Osteocyte (in vitro differentiated cells): ENCODE results near the gene NENF. TPM values are rescaled to one million over a fixed set of nuclear protein-coding genes. Genes with fewer than 3 reads are reported as not detected.

ENCODE experiments used
- DNase-seq: peaks from one replicate; pipeline ENCODE4 v3.0.0; 2021; ENCODE audit warnings: mixed read lengths; ENCODE audit not compliant: unreplicated experiment; ENCODE audit errors: extremely low spot score
- H3K27ac Mint-ChIP-seq: one replicate; pipeline ENCODE4 v1.8.0; 2021; ENCODE audit warnings: mild to moderate bottlenecking, mixed read lengths; ENCODE audit not compliant: unreplicated experiment
- H3K27me3 Mint-ChIP-seq: one replicate; pipeline ENCODE4 v1.8.0; 2021; ENCODE audit warnings: mixed read lengths; ENCODE audit not compliant: unreplicated experiment
- H3K36me3 Mint-ChIP-seq: one replicate; pipeline ENCODE4 v1.8.0; 2021; ENCODE audit warnings: mixed read lengths; ENCODE audit not compliant: unreplicated experiment
- H3K4me1 Mint-ChIP-seq: one replicate; pipeline ENCODE4 v1.8.0; 2021; ENCODE audit warnings: mixed read lengths; ENCODE audit not compliant: unreplicated experiment
- H3K4me3 Mint-ChIP-seq: one replicate; pipeline ENCODE4 v1.8.0; 2021; ENCODE audit warnings: mild to moderate bottlenecking, moderate library complexity, mixed read lengths; ENCODE audit not compliant: unreplicated experiment
- H3K9me3 Mint-ChIP-seq: one replicate; pipeline ENCODE4 v1.8.0; 2021; ENCODE audit warnings: mixed read lengths; ENCODE audit not compliant: unreplicated experiment
- total RNA-seq: library from RNA; stranded (reverse); gene quantifications from 2 replicates; pipeline ENCODE4 v1.2.1, GENCODE V29; 2021
- TF ChIP-seq, protein P1 (sequence below): fragments of 200-600 bp; sonication (generic); IDR thresholded peaks from 2 replicates; pipeline ENCODE4 v1.5.0; 2021; ENCODE audit warnings: antibody characterized with exemption, mild to moderate bottlenecking, moderate library complexity

NENF gene
- total RNA-seq, 1 donor from 2014 or later = 55.9 TPM

DNA sequence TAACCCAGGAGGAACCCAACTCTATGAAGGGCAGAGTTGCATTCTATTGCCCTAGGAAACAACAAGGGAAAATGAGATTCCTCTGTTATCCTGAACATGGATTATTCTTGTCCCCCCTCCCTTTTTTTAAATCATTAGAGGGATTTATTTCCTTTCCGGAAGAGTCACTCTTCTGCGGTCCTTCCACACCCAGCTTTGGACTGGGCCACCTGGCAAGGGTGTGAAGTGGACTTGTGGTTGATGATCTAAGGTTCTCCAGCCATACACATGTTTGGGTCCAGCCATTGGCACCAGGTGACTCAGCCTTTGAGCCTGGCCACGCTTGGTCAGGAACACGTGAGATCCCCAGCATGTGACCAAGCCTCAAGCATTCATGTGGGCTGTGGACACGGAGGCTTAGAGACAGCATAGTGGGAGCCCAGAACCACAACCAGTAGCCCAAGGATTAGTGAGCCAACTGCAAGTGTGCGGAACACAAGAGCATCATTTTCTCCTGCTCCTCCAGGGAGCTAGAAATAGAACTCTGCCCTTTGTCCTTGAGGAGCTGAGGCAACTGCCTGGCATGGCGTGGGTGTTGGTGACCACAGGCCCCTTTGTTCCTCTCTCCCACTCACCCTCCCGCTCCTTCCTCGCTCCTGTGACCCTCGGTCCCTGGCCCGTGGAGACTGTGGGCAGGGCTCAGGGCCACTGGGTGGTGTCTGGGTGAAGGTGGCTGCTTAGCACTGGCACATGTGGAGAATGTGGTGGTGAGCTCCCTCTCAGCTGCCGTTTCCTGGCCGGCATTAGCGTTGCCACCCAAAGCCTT lies 50.1 kb downstream of the NENF start:
- Mint-ChIP-seq H3K27ac (peak overlapping the region; percentile 86), H3K4me3 (no peak overlapping the region), H3K36me3 (no peaks in the 10 kb centered on the region), H3K4me1 (peaks cover 55% of the 10 kb centered on the region), H3K27me3 (no peaks in the 10 kb centered on the region), H3K9me3 (no peaks in the 10 kb centered on the region)
- TF ChIP-seq, protein P1, sequence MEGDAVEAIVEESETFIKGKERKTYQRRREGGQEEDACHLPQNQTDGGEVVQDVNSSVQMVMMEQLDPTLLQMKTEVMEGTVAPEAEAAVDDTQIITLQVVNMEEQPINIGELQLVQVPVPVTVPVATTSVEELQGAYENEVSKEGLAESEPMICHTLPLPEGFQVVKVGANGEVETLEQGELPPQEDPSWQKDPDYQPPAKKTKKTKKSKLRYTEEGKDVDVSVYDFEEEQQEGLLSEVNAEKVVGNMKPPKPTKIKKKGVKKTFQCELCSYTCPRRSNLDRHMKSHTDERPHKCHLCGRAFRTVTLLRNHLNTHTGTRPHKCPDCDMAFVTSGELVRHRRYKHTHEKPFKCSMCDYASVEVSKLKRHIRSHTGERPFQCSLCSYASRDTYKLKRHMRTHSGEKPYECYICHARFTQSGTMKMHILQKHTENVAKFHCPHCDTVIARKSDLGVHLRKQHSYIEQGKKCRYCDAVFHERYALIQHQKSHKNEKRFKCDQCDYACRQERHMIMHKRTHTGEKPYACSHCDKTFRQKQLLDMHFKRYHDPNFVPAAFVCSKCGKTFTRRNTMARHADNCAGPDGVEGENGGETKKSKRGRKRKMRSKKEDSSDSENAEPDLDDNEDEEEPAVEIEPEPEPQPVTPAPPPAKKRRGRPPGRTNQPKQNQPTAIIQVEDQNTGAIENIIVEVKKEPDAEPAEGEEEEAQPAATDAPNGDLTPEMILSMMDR = no peak
- no peak for DNase-seq

DNA sequence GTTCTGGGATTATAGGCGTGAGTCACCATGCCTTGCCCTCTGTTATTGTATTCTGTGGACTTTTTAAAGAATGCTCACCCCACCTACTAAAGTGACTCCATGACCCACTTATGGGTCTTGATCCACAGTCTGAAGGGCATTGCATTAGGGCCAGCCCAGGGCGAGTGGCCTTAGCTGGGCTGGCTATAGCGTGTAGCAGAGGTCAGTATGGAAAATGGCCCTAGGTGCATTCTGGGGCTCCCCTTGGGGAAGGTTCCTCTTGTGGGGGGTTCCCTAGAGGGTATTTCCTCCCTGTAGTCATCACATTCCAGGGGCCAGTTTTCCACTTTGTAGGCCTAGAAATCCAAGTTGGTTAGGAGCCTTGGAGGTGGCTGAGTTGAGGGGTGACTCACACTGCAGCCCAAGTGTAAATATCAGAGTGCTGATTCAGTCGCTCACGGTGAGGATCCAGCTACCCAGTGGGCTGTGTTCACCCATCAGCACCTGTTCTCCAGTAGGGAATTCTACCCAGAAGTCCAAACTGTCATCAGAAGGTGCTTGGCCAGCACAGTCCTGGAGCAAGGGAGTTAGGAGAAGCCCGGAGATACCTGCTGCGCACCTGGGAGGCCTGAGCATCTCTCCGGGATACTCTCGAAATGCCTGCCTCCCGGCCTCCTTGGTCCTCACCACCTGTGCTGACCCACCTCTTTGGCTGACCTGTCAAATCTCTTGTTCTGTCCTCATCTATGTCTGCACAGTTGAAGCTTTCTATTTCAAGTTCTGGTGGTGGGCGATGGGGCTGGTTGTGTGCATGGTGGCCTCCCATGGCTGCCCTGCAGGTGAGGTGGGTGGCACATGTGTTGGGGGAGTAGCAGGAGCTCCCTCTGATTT lies 52.2 kb downstream of the NENF start:
- H3K27me3 Mint-ChIP-seq = no peaks in the 10 kb centered on the region
- H3K36me3 Mint-ChIP-seq = no peaks in the 10 kb centered on the region
- peaks cover 65% of the 10 kb centered on the region for H3K4me1 Mint-ChIP-seq
- TF ChIP-seq, protein P1 = no peak
- peak overlapping the region; percentile 80 for H3K27ac Mint-ChIP-seq
- DNase-seq = no peak
- H3K4me3 Mint-ChIP-seq = no peak overlapping the region
- H3K9me3 Mint-ChIP-seq = no peaks in the 10 kb centered on the region

DNA sequence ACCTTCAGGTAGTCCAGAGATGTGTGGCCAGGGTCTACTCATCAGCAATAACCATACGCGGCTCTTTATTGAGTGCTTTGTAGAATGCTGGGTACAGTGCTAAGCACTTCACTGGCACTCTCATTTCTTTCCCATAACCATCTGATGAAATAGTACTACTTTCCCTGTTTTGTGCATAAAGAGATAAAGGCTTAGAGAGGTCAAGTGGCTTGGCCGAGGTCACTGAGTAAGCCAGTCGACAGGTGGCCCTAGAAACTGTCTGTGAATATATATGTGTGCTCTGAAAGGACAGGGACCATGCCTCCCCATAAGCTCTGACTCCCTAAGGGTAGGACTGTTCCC lies 52.8 kb downstream of the NENF start:
- Mint-ChIP-seq H3K4me3 (no peak overlapping the region), H3K27me3 (no peaks in the 10 kb centered on the region), H3K9me3 (no peaks in the 10 kb centered on the region), H3K36me3 (no peaks in the 10 kb centered on the region), H3K4me1 (peaks cover 65% of the 10 kb centered on the region), H3K27ac (peak overlapping the region; percentile 80)
- no peak for DNase-seq
- TF ChIP-seq, protein P1 = no peak

DNA sequence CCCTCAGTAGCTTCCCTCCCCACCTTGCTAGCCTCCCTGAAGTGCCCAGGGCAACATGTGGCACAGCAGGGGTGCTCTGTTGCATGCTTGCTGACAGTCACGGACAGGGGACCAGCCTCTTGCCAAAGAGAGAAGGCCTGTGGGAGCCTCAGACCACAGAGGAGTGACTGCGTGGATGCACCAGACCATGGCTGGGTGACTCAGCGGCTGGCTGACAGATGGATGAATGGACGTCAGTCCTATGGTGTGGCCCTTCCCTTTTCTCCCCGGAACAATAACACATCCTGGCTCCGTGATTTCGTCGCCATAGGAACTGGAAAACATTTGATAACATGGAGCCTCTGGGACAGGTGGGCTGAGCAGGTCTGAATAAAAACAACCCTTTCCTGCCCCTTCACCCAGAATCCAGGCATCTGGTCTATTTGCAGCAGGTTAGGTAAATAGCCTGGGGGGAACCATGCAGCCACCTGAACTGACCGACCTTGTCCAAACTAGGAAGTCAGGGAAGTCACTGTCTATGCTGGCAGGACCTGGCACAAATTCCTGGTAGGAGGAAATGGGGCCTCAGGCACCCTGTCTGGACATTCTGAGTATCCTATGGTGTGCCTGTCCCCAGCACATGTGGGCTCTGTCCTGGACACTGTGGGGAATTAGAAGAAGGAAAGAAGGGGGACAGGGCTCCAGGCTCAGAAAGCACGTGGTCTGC lies 53.3 kb downstream of the NENF start:
- Mint-ChIP-seq H3K4me3 (no peak overlapping the region), H3K4me1 (peaks cover 60% of the 10 kb centered on the region), H3K36me3 (no peaks in the 10 kb centered on the region), H3K9me3 (no peaks in the 10 kb centered on the region), H3K27me3 (no peaks in the 10 kb centered on the region), H3K27ac (peak overlapping the region; percentile 80)
- TF ChIP-seq, protein P1 = no peak
- DNase-seq = peak; percentile 89
